Mammary epithelial cell (primary cell): ENCODE measurements around the gene PKDCC.
"Not testable (repeated sequence)": the region's sequence is repeated elsewhere in the genome, so short reads cannot be mapped to it uniquely, and the experiment has no call there.

ENCODE experiments used
- CTCF ChIP-seq, 2 donors: IDR thresholded peaks in 1 of 2; conservative IDR thresholded peaks in 1 of 2; 2 replicates each; pipeline ENCODE4 v1.5.1; 2011 to 2012; ENCODE audit warnings: inconsistent platforms in 2 of 2, low read length in 2 of 2, mild to moderate bottlenecking in 2 of 2, control low read depth in 1 of 2, low read depth in 1 of 2; ENCODE audit not compliant: insufficient read depth in 1 of 2; ENCODE audit errors: extremely low read depth in 1 of 2
- EZH2 ChIP-seq: IDR thresholded peaks from 2 replicates; pipeline ENCODE4 v1.6.1; 2012; ENCODE audit warnings: low read length, inconsistent platforms, borderline replicate concordance

GRCh38 chr2:42085070-42085469 lies 37.2 kb downstream of the PKDCC start:
- not testable (repeated sequence) for TF ChIP-seq CTCF (conservative IDR thresholded peaks at IDR 0.05 in 1 of 2, IDR thresholded peaks at IDR 0.05 in 1 of 2; ENCODE audit: extremely low read depth in 1 of 2, insufficient read depth in 1 of 2, low read depth in 1 of 2, low read length in 2 of 2); EZH2
